ENCODE data around the gene DOCK8. TPM values are rescaled to one million over a fixed set of nuclear protein-coding genes. Genes with fewer than 3 reads are reported as not detected.

The DOCK8 gene
- total RNA-seq, 2 donors from 2014 or later: 5.2 to 9.5 TPM

- no peak for DNase-seq (ENCODE audit: low spot score)
- H3K9me3 ChIP-seq: no peaks in the 10 kb centered on the region
- H3K4me1 ChIP-seq: peaks cover 0 to 16% of the 10 kb centered on the region in 2 donors
- no peak for TF ChIP-seq CTCF (IDR thresholded peaks at IDR 0.05)
- H3K27me3 ChIP-seq: no peaks in the 10 kb centered on the region
- H3K36me3 ChIP-seq: no peaks in the 10 kb centered on the region
- H3K27ac ChIP-seq: no peak overlapping the region
- H3K4me3 ChIP-seq: no peak overlapping the region
Observed at GRCh38 chr9:441126-441525, 226.5 kb downstream of the DOCK8 start.

- Histone ChIP-seq H3K4me1 (no peaks in the 10 kb centered on the region), H3K27ac (no peak overlapping the region), H3K36me3 (no peaks in the 10 kb centered on the region), H3K9me3 (no peaks in the 10 kb centered on the region), H3K27me3 (no peaks in the 10 kb centered on the region), H3K4me3 (no peak overlapping the region)
- no peak for DNase-seq (ENCODE audit: low spot score)
- no peak for TF ChIP-seq CTCF (IDR thresholded peaks at IDR 0.05)
Observed at GRCh38 chr9:444528-444927, 229.9 kb downstream of the DOCK8 start.

GRCh38 chr9:445033-445432 lies 230.4 kb downstream of the DOCK8 start:
- Histone ChIP-seq H3K27ac (no peak overlapping the region), H3K9me3 (no peaks in the 10 kb centered on the region), H3K4me3 (no peak overlapping the region), H3K27me3 (no peaks in the 10 kb centered on the region), H3K4me1 (no peaks in the 10 kb centered on the region), H3K36me3 (no peaks in the 10 kb centered on the region)
- TF ChIP-seq CTCF (IDR thresholded peaks at IDR 0.05): no peak
- DNase-seq (ENCODE audit: low spot score): no peak

- Histone ChIP-seq H3K27ac (no peak overlapping the region), H3K36me3 (no peaks in the 10 kb centered on the region), H3K27me3 (no peaks in the 10 kb centered on the region), H3K9me3 (no peaks in the 10 kb centered on the region), H3K4me1 (no peaks in the 10 kb centered on the region), H3K4me3 (no peak overlapping the region)
- no peak for DNase-seq (ENCODE audit: low spot score)
- no peak for TF ChIP-seq CTCF (IDR thresholded peaks at IDR 0.05)
Observed at GRCh38 chr9:446074-446699, 231.5 kb downstream of the DOCK8 start.

- no peak overlapping the region for H3K4me3 ChIP-seq
- no peak for TF ChIP-seq CTCF (IDR thresholded peaks at IDR 0.05)
- H3K27me3 ChIP-seq: no peaks in the 10 kb centered on the region
- H3K36me3 ChIP-seq: no peaks in the 10 kb centered on the region
- no peak overlapping the region for H3K27ac ChIP-seq
- H3K9me3 ChIP-seq: no peaks in the 10 kb centered on the region
- no peak for DNase-seq (ENCODE audit: low spot score)
- no peaks in the 10 kb centered on the region for H3K4me1 ChIP-seq
Observed at GRCh38 chr9:447230-448025, 232.8 kb downstream of the DOCK8 start.

Data from right atrium auricular region (tissue), 2 donors.